OCI-LY1 (cell line): ENCODE data around the gene ANKRD55.

ENCODE experiments used
- CTCF ChIP-seq: fragments of 200-600 bp; sonication (generic), shearing (Covaris generic); IDR thresholded peaks from 2 replicates; pipeline ENCODE4 v1.5.1; 2017; ENCODE audit warnings: mild to moderate bottlenecking, antibody characterized with exemption, low read length, moderate library complexity, mixed read lengths
- EZH2 ChIP-seq: fragments of 200-600 bp; sonication (generic), shearing (Covaris generic); IDR thresholded peaks from 2 replicates; pipeline ENCODE4 v1.8.0; 2017; ENCODE audit warnings: borderline replicate concordance, mixed run types, mild to moderate bottlenecking, antibody characterized with exemption, low read length, moderate library complexity, mixed read lengths

DNA sequence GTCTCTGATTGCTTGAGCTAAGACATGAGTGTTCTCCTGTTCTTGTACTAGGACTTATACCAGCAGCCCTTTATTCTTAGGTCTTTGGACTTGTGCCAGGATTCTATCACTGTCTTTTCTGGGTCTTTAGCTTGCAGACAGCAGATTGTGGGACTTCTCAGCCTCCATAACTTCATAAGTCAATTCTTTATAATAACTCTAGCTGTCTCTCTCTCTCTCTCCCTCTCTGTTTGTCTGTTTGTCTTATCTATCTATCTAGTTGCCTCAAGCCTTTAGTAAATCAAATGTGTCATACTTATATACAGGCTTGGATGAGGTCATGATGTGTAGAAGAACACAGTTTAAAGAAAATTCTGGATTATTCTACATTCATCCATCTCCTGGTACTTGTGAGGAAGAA, 11.5 kb upstream of the ANKRD55 start:
- TF ChIP-seq CTCF (no peak), EZH2 (no peak)
